Activated CD4-positive, alpha-beta T cell treated with anti-CD3 and anti-CD28 coated beads for 36 hours (primary cell): Measurements from ENCODE around the gene TACR2. TPM values are rescaled to one million over a fixed set of nuclear protein-coding genes. Genes with fewer than 3 reads are reported as not detected.
A peak's percentile ranks its signal among the peaks of the same experiment; 100 is the strongest.

ENCODE experiments used
- ATAC-seq: fragments of 200-7000 bp; cut with Tn5 transposase; one replicate; pipeline ENCODE4 v1.10.0; 2021; ENCODE audit warnings: mild to moderate bottlenecking, moderate library complexity
- CTCF ChIA-PET: fragments of 350-600 bp; sonication (Branson Sonifier 250); formaldehyde crosslinking; loops from one replicate; lab custom pipeline; 2021; ENCODE audit warnings: antibody characterized with exemption; lab: Charles Lee
- POLR2A ChIA-PET: fragments of 350-600 bp; sonication (Branson Sonifier 250); formaldehyde crosslinking; loops from one replicate; lab custom pipeline; 2021; ENCODE audit warnings: antibody characterized with exemption, inconsistent platforms; lab: Charles Lee
- DNase-seq: peaks from one replicate; pipeline ENCODE4 v3.0.0-alpha.2; 2020
- H3K27ac Mint-ChIP-seq: one replicate; pipeline ENCODE4 v1.8.0; 2021; ENCODE audit warnings: mixed read lengths
- H3K27me3 Mint-ChIP-seq: one replicate; pipeline ENCODE4 v1.8.0; 2021; ENCODE audit warnings: mixed read lengths
- H3K36me3 Mint-ChIP-seq: one replicate; pipeline ENCODE4 v1.8.0; 2021; ENCODE audit warnings: low read depth, mixed read lengths
- H3K4me1 Mint-ChIP-seq: one replicate; pipeline ENCODE4 v1.8.0; 2021; ENCODE audit warnings: mixed read lengths
- H3K4me3 Mint-ChIP-seq: one replicate; pipeline ENCODE4 v1.8.0; 2021; ENCODE audit warnings: mild to moderate bottlenecking, moderate library complexity, mixed read lengths
- H3K9me3 Mint-ChIP-seq: one replicate; pipeline ENCODE4 v1.8.0; 2021; ENCODE audit warnings: low read depth, mixed read lengths
- intact Hi-C, 2 experiments: fragments of 100-400 bp; cut with DNase I in 1 of 2; cut with micrococcal nuclease in 1 of 2; formaldehyde crosslinking; loops; one replicate each; pipeline versions ENCODE4 v1.14.2 to v1.15.1; 2022 to 2024; cut with DNase I, micrococcal nuclease
- total RNA-seq, 2 experiments: library from RNA; stranded (reverse); gene quantifications; one replicate each; pipeline ENCODE4 v1.2.3, GENCODE V29; 2021

TACR2 gene
- total RNA-seq, 2 experiments from 2014 or later, result not detected

DNA sequence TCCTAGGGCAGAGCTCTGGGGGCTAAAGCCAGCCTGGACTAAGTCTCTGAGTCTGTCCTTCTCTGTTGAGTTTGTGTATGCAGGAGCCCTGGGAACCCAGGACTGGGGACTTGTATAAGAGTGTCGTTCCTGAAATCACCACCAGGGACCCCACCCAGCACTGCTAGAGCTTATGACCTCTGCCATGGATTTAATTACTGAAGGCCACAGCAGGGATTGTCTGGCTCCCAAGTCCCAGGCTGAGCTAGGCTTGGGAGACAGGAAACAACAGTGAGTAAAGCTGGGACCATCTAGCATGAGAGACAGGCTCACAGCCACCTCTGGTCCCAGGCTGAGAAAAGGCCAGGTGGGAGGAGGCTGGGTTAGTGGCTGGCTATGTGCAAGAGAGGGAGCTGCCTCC, 33.1 kb upstream of the TACR2 start:
- intact Hi-C loops, result loop anchor here in 1 of 2 experiments (2.0 kb wide), 1 partner anchor 131 kb away; no protein-coding TSS in a partner anchor
- no peak overlapping the region for H3K4me3 Mint-ChIP-seq

DNA sequence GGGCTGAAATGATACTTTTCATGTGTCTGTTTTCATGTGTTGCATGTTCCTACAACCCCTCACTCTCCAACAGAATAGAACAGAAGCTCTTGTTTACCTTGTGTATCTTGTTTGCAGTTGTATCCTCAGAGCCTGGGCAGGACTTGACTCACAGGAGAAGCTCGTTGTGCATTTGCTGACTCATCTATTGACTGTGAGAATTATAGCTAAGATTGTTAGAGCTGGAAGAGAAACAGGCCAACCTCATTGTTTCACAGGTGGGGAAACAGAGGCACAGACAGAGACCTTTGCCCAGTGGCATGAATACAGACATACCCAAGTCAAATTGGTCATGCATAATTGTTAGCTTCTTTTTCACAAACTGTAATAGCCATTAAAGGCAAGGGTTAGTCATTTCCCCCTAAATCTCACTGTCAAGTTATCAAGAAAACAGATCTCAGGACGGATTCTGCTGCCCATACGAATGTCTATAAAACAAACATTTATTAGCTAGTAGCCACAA, 30.0 kb upstream of the TACR2 start:
- no peak overlapping the region for H3K27ac Mint-ChIP-seq
- H3K9me3 Mint-ChIP-seq, result no peaks in the 10 kb centered on the region
- H3K4me1 Mint-ChIP-seq, result peaks cover 8% of the 10 kb centered on the region
- ChIA-PET POLR2A (no interaction called here), CTCF (interaction anchor here (0.8 to 3.8 kb wide), 4 partner anchors 12 to 25 kb away, joined by 3 to 14 read pairs (median 3); no protein-coding TSS in a partner anchor)
- no peak overlapping the region for H3K4me3 Mint-ChIP-seq
- DNase-seq, result no peak
- H3K27me3 Mint-ChIP-seq, result peaks cover 2% of the 10 kb centered on the region
- intact Hi-C loops, result no loop called here
- no peaks in the 10 kb centered on the region for H3K36me3 Mint-ChIP-seq
- no peak for ATAC-seq

More for the DNA sequence above, 33.1 kb upstream of the TACR2 start:
- H3K9me3 Mint-ChIP-seq, result no peaks in the 10 kb centered on the region
- ATAC-seq (peak; percentile 63), DNase-seq (peak; percentile 65)
- CTCF ChIA-PET, result interaction anchor here (0.5 to 3.8 kb wide), 13 partner anchors 9 to 346 kb away, joined by 3 to 14 read pairs (median 4); no protein-coding TSS in a partner anchor
- H3K36me3 Mint-ChIP-seq, result no peaks in the 10 kb centered on the region
- peaks cover 13% of the 10 kb centered on the region for H3K4me1 Mint-ChIP-seq
- peaks cover 4% of the 10 kb centered on the region for H3K27me3 Mint-ChIP-seq
- POLR2A ChIA-PET, result no interaction called here
- no peak overlapping the region for H3K27ac Mint-ChIP-seq

DNA sequence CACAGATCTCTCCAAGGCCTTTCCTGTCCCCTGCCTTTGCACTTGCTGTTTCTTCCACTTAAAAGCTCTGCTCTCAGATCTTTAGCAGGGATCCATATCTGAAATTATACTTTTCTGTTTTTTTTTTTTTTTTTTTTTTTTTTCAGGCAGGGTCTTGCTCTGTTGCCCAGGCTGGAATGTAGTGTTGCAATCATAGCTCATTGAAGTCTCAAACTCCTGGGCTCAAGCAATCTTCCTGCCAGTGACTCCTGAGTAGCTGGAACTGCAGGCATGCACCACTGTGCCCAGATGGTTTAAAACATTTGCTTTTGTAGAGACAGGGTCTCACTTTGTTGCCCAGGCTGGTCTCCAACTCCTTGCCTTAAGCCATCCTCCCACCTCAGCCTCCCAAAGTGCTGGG, 29.5 kb upstream of the TACR2 start:
- POLR2A ChIA-PET, result no interaction called here
- Mint-ChIP-seq H3K27me3 (peaks cover 2% of the 10 kb centered on the region), H3K36me3 (no peaks in the 10 kb centered on the region), H3K9me3 (no peaks in the 10 kb centered on the region), H3K4me1 (peaks cover 8% of the 10 kb centered on the region), H3K27ac (no peak overlapping the region), H3K4me3 (no peak overlapping the region)
- intact Hi-C loops, result no loop called here
- CTCF ChIA-PET, result interaction anchor here (0.8 to 0.9 kb wide), 2 partner anchors 24 to 25 kb away, joined by 3 read pairs; no protein-coding TSS in a partner anchor
- no peak for ATAC-seq
- no peak for DNase-seq

DNA sequence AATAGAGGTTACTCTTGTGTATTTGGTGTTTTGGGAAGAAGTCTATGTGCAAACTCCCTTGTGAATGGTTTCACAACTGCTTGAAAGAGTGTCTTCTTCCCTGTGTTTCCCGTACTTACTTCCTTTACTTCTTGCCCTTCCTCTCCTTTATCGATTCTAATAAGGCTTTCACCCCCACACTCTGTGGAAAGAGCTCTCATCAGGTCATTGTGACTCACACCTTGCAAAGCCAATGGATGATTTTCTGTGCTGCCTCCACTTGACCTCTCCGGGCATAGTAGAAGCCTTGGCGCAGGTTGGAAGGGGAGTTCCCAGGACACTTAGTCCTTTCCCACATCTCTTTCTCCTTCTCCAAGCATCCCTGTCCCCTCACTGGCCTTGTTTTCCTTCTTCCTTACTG, 28.3 kb upstream of the TACR2 start:
- intact Hi-C loops, result no loop called here
- ChIA-PET CTCF (interaction anchor here (0.6 kb wide), 1 partner anchor 62 kb away, joined by 6 read pairs; no protein-coding TSS in a partner anchor), POLR2A (no interaction called here)
- H3K4me1 Mint-ChIP-seq, result peaks cover 4% of the 10 kb centered on the region
- no peak for DNase-seq
- peaks cover 2% of the 10 kb centered on the region for H3K27me3 Mint-ChIP-seq
- H3K9me3 Mint-ChIP-seq, result no peaks in the 10 kb centered on the region
- H3K27ac Mint-ChIP-seq, result no peak overlapping the region
- no peaks in the 10 kb centered on the region for H3K36me3 Mint-ChIP-seq
- no peak for ATAC-seq
- H3K4me3 Mint-ChIP-seq, result no peak overlapping the region

DNA sequence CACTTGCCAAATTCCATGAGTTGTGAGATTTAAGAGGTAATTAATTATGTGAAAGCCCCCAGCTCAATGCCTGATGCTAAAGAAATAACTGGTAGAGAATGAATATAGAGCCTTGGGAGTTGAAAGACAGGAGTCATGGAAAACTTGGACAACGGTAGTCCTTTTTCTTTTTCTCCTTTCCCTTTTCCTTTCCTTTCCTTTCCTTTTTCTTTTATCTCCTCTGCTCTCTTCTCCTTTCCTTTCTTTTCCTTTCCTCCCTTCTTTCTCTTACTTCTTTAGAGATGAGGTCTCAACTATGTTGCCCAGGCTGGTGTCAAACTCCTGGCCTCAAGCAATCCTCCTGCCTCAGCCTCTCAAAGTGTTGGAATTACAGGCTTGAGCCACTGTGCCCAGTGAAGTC, 26.6 kb upstream of the TACR2 start:
- POLR2A ChIA-PET, result interaction anchor here (0.8 kb wide), 1 partner anchor 8 kb away, joined by 5 read pairs; the partner anchor contains the start of gene TSPAN15
- no peaks in the 10 kb centered on the region for H3K9me3 Mint-ChIP-seq
- CTCF ChIA-PET, result interaction anchor here (0.6 to 0.8 kb wide), 2 partner anchors 10 to 205 kb away, joined by 3 to 4 read pairs; no protein-coding TSS in a partner anchor
- H3K4me1 Mint-ChIP-seq, result no peaks in the 10 kb centered on the region
- DNase-seq (no peak), ATAC-seq (no peak)
- no peak overlapping the region for H3K27ac Mint-ChIP-seq
- H3K36me3 Mint-ChIP-seq, result no peaks in the 10 kb centered on the region
- H3K4me3 Mint-ChIP-seq, result no peak overlapping the region
- H3K27me3 Mint-ChIP-seq, result peaks cover 4% of the 10 kb centered on the region
- intact Hi-C loops, result no loop called here

DNA sequence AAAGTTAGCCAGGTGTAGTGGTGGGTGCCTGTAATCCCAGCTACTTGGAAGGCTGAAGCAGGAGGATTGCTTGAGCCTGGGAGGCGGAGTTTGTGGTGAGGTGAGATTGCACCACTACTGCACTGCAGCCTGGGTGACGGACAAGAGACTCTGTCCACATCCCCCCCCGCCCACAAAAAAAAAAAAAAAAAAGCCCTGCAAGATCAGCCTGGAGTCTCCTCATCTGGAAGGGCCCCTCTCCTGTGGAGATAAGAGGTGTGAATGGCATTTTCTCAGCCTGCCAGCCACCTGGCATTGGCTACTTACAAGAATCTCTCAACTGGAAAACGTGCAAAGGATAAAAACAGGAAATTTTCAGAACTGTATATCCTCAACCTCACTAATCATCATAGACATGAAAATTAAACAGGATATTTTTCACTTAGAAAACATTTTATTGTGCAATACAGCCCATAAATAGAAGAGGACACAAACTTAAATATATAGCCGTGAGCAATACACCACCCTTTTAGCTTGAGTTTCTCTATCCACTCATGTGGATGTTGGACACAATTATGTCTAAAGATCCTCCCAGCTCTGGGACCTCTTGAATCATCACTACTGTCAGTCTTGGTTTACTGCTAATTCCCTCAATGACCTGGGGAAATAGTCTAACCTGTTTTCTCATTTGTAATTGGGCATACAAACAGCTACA, 23.2 kb upstream of the TACR2 start:
- intact Hi-C loops, result no loop called here
- DNase-seq (no peak), ATAC-seq (no peak)
- no peaks in the 10 kb centered on the region for H3K9me3 Mint-ChIP-seq
- H3K4me3 Mint-ChIP-seq, result no peak overlapping the region
- peaks cover 5% of the 10 kb centered on the region for H3K27me3 Mint-ChIP-seq
- H3K36me3 Mint-ChIP-seq, result no peaks in the 10 kb centered on the region
- POLR2A ChIA-PET, result no interaction called here
- CTCF ChIA-PET, result interaction anchor here (0.8 to 1.2 kb wide), 2 partner anchors 9 to 16 kb away, joined by 5 to 7 read pairs; no protein-coding TSS in a partner anchor
- H3K27ac Mint-ChIP-seq, result no peak overlapping the region
- H3K4me1 Mint-ChIP-seq, result no peaks in the 10 kb centered on the region

DNA sequence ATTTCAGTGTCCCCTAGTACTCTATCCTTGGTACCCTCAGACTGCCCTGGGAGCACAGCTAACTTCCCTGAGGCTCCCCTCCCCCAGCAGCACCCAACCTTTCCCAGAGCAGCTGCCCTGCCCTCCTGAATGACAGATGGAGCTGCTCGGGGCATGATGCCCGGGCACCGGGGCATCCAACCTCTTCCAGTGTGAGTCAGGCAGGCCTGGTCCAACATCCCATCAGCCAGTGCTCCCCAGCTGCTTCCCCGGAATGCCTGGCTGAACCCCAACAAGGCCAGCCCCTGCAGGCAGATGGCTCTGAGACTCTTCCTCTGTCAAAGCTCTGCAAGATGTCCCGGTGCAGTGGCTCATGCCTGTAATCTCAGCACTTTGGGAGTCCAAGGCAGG, 22.6 kb upstream of the TACR2 start:
- ATAC-seq (no peak), DNase-seq (no peak)
- ChIA-PET CTCF (no interaction called here), POLR2A (no interaction called here)
- intact Hi-C loops, result no loop called here
- Mint-ChIP-seq H3K9me3 (no peaks in the 10 kb centered on the region), H3K4me3 (no peak overlapping the region), H3K4me1 (no peaks in the 10 kb centered on the region), H3K27ac (no peak overlapping the region), H3K27me3 (peaks cover 5% of the 10 kb centered on the region), H3K36me3 (no peaks in the 10 kb centered on the region)

DNA sequence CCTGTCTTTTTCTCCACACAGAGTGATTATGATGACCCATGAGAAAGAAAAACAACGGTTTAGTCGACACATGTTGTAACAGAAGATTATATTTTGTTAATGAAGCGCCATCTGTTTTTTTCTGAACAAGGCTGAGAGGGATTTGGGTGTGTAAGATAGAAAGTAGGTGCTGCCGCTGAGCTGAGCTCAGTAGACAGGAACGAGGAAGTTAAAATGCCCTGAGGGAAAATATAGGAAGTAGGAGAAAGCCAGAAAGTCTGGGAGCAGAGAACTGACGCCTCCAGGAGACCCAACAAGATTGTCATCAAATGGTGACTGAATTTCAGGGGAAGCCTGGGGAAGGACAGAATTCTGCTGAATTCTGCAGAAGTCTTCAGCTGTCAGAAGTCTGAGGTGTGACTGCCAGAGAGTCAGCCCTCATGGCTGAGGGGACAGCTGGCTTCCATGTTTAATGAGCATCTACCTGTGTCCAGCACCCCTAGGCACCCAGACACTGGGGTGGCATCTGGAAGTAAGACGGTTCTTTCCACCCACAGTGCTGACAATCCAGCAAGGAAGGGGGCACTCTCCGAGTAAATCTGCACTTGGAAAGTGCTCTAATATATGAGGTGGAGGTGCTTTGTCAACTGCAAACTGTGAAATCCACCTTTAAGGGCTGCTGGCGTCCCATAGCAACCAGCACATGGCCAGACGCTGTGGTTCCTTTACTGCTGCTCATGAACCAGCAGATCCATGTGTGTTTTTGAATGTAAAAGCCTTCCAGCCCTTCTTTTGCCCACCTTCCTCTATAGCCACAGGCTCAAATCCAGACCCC, 22.0 kb upstream of the TACR2 start:
- H3K36me3 Mint-ChIP-seq, result no peaks in the 10 kb centered on the region
- no peak for ATAC-seq
- no peaks in the 10 kb centered on the region for H3K9me3 Mint-ChIP-seq
- H3K4me1 Mint-ChIP-seq, result no peaks in the 10 kb centered on the region
- intact Hi-C loops, result no loop called here
- ChIA-PET CTCF (no interaction called here), POLR2A (no interaction called here)
- H3K27ac Mint-ChIP-seq, result no peak overlapping the region
- no peak overlapping the region for H3K4me3 Mint-ChIP-seq
- H3K27me3 Mint-ChIP-seq, result peaks cover 5% of the 10 kb centered on the region
- DNase-seq, result no peak

DNA sequence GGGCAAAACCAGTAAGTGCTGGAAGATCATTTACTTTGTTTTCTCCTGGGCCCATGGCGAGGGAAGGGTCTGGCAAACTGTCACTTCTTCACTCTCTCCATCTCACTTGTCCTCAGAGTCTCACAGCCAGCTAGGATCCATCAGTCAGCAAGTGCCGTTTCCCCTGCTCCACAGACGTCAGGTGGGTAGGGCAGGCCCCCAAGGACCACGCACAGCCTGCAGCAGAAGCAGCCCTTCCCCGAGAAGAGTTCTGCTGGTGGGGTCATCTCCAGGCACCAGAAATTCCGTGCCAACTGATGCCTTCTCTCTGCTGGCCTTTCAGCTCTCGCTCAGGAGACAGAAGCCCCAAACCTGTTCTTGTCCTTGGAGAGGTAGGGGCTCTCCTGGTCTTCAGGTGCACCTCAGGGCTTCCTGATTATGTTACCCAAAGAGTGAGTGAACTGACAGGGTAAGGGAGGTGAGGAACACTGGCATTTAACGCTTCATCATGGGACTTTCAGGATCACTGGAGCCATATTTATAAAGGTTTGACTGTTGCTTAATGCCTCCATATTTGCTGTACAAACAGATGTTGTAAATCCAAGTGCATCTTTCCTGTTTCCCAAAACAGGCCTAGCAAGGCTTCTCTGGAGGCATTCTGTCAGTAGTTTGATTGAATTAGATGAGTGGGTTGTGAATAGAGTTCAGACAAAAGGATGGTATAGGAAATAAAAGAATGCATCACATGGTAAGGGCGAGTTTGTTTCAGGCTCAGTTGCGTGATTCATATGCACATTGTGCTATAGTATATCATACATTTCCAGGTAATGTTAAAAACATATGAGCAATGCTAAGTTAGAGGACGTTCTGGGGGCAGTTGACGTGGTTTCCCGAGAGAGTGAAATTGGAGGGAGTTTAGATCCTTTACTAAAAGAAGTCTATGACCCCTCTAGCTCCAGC, 20.9 kb upstream of the TACR2 start:
- no peaks in the 10 kb centered on the region for H3K9me3 Mint-ChIP-seq
- peaks cover 5% of the 10 kb centered on the region for H3K27me3 Mint-ChIP-seq
- H3K4me1 Mint-ChIP-seq, result no peaks in the 10 kb centered on the region
- H3K4me3 Mint-ChIP-seq, result no peak overlapping the region
- POLR2A ChIA-PET, result no interaction called here
- no peaks in the 10 kb centered on the region for H3K36me3 Mint-ChIP-seq
- ATAC-seq (no peak), DNase-seq (no peak)
- CTCF ChIA-PET, result no interaction called here
- H3K27ac Mint-ChIP-seq, result no peak overlapping the region
- intact Hi-C loops, result no loop called here

DNA sequence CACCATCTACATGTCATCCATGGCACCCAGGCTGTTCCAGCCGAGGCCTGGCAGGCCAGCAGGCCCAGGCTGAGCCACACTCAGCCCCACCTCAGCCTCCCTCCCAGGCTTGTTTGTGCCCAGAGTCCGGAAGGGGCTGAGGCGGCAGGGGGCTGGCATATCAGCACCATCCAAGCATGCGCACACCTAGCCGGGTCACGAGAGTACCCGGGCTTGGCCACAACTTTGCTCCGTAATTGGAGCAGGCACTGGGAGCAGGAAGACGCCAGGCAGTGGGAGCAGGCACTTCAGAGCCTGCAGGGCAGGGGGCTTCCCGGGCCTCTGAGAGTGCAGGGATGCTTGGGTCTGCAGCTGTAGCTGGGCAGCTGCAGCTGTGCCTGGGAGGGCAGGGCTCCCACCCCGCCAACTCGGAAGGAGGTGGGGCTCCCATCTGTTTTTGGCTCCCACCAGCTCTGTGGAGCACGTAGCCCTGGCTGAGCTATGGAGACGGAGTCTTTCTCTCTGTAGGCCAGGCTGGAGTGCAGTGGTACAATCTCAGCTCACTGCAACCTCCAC, 19.3 kb upstream of the TACR2 start:
- CTCF ChIA-PET, result interaction anchor here (1.1 kb wide), 1 partner anchor 12 kb away, joined by 3 read pairs; no protein-coding TSS in a partner anchor
- peaks cover 3% of the 10 kb centered on the region for H3K27me3 Mint-ChIP-seq
- no peak overlapping the region for H3K27ac Mint-ChIP-seq
- intact Hi-C loops, result no loop called here
- no peaks in the 10 kb centered on the region for H3K36me3 Mint-ChIP-seq
- no peak for DNase-seq
- ATAC-seq, result no peak
- no peaks in the 10 kb centered on the region for H3K4me1 Mint-ChIP-seq
- no peaks in the 10 kb centered on the region for H3K9me3 Mint-ChIP-seq
- POLR2A ChIA-PET, result no interaction called here
- H3K4me3 Mint-ChIP-seq, result no peak overlapping the region
